HG02938 (cell line): ENCODE results near the gene CD244.
"Not testable (repeated sequence)": the region's sequence is repeated elsewhere in the genome, so short reads cannot be mapped to it uniquely, and the experiment has no call there.

Experiments used
- ATAC-seq: cut with Tn5 transposase; IDR thresholded peaks from one replicate; pipeline ENCODE4 v1.9.1; 2021; ENCODE audit warnings: mild to moderate bottlenecking, moderate library complexity; ENCODE audit not compliant: unreplicated experiment

CD244 gene

DNA sequence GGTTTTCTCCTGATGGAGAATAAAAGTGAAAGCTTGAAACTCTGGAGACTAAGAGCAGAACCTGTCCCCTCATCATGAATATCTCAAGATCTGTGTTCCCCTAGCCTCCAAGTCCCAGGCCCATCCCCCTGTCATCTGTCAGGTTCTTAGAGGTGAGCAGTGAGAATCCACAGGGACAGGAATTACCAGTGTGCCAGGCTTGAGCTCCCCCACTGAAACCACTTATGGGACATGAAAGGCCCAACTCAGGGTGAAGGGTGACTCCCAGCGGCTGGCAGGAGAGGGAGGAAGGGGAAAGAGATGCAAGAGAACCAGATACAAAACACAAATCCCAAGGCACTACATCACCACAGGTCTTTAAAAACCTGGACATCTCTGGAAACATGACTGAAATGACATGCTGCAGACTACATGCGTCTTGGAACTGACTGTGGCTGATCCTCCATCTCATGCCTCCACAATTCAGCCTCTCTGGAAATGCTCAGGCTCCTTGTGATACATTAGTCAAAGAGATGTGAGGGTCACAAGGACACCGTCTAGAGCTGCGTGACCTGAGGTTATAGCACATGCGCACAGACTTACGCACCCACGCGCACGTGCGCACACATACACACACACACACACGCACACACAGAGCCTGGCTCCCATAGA, 73.5 kb downstream of the CD244 start:
- ATAC-seq = no peak

DNA sequence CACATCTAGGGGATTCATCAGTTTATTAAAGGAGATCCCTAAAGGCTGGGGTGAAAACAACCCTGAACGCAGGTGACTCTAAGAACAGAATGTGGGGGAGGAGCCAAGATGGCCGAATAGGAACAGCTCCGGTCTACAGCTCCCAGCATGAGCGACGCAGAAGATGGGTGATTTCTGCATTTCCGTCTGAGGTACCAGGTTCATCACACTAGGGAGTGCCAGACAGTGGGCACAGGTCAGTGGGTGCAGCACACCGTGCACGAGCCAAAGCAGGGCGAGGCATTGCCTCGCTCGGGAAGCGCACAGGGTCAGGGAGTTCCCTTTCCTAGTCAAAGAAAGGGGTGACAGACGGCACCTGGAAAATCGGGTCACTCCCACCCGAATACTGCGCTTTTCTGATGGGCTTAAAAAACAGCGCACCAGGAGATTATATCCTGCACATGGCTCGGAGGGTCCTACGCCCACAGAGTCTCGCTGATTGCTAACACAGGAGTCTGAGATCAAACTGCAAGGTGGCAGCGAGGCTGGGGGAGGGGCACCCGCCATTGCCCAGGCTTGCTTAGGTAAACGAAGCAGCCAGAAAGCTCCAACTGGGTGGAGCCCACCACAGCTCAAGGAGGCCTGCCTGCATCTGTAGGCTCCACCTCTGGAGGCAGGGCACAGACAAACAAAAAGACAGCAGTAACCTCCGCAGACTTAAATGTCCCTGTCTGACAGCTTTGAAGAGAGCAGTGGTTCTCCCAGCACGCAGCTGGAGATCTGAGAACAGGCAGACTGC, 79.5 kb downstream of the CD244 start:
- ATAC-seq = not testable (repeated sequence)

DNA sequence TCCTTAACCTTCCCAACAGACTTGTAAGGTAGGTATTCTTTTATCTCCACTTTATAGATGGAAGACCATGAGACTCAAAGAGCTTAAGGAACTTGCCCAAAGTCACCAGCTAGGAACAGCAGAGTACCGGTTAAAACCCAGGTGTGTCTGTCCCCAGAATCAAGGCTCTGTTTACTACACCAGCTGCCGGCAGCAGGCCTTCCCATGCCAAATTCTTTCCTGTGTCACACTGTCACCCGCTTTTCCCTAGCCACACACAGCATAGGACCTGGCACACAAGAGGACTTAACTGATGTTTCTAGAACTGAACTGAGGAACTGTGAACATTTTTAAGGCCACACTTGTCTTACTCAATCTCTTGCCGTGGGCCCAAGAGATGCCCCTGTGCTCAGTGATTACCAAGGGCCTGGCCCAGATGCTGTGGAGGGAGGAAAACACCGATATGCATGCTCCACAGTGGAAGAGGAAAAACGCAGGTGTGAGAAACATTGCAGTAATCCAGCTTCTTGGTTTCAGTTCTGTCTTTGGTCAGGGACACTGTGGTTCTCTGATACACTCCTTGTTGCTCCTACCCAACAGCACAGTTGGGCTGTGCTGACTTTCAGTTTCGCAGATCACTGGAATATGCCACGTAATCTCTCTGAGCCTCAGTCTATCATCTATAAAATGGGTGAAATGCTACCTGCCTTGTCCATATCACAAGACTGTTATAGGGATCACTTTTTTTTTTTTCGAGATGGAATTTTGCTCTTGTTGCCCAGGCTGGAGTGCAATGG, 80.6 kb downstream of the CD244 start:
- ATAC-seq = peak; percentile 67

DNA sequence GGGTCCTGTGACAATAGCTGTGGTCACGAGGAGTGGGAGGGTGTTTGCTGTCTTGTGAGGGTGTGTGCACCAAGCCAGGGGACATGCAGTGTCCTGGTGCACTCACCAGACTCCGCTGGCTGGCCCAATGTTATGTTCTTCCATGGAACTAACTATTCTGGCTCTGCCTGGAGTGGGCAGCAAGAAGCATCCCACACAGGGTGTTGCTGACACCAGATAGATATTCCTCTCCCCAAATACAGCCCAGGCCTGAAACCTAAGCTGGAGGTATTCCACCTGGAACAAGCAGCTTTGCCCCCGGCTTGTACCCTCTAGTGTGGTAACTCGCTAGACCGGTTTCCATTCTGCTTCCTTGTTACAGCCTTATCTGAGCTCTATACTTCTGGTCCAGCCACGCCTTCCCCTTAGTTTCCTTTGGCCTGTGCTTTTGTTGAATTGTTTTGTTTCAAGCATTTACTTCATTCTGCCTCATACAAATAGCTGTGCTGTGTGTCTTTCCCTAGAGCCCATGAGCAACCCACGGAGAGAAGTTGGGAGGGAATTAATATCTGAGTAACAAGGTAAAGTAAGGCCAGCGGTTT, 81.4 kb downstream of the CD244 start:
- no peak for ATAC-seq

DNA sequence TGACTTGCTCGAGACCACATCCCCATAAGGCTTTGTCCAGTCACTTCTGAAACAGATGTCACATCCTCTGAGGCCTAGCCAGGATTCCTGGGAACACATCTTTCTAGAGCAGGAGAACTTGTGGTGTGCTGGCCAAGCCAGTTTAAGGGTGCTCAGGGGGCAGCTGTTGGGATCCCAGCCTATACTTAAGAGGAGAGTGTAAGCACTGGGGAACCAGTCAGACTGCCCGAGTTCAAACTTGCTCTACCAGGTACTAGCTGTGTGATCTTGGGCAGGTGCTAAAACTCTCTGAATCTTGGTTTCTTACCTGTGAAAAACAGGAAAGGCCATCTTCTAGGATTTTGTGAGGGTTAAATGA, 82.3 kb downstream of the CD244 start:
- ATAC-seq = no peak
